Measurements from ENCODE around the gene SDR42E1.

DNA sequence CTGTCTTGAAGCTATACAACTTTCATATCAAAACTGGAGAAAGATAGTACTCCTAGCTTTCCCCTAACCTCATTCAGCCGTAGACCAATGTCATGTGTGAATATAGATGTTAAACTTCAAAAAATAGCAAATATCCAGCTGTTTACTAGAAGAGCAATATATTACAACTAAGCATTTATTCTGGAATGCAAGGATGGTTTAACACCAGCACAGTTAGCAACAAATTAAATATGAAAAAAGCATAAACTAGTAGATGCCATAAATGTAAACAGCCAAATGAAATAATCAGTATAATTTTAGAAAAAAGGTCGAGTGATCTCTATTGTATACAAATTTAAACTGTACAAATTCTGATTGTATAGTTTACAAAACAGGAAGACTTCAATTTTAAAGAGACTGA is 59.7 kb downstream of the SDR42E1 start:
- TF ChIP-seq, protein P1, sequence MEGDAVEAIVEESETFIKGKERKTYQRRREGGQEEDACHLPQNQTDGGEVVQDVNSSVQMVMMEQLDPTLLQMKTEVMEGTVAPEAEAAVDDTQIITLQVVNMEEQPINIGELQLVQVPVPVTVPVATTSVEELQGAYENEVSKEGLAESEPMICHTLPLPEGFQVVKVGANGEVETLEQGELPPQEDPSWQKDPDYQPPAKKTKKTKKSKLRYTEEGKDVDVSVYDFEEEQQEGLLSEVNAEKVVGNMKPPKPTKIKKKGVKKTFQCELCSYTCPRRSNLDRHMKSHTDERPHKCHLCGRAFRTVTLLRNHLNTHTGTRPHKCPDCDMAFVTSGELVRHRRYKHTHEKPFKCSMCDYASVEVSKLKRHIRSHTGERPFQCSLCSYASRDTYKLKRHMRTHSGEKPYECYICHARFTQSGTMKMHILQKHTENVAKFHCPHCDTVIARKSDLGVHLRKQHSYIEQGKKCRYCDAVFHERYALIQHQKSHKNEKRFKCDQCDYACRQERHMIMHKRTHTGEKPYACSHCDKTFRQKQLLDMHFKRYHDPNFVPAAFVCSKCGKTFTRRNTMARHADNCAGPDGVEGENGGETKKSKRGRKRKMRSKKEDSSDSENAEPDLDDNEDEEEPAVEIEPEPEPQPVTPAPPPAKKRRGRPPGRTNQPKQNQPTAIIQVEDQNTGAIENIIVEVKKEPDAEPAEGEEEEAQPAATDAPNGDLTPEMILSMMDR (IDR thresholded peaks at IDR 0.05; ENCODE audit: low read length): no peak
- TF ChIP-seq EZH2 (optimal IDR thresholded peaks at IDR 0.05; ENCODE audit: low read depth, low read length) (no peak), EZH2phosphoT487 (IDR thresholded peaks at IDR 0.05; ENCODE audit: low read length) (no peak)
